Activated CD8-positive, alpha-beta T cell treated with anti-CD3 and anti-CD28 coated beads for 36 hours (primary cell): ENCODE results near the gene AHRR. TPM values are rescaled to one million over a fixed set of nuclear protein-coding genes. Genes with fewer than 3 reads are reported as not detected.

Experiments
- ATAC-seq: fragments of 200-7000 bp; cut with Tn5 transposase; one replicate; pipeline ENCODE4 v1.10.0; 2021; ENCODE audit warnings: mild to moderate bottlenecking, moderate library complexity
- CTCF ChIA-PET: fragments of 350-600 bp; sonication (Branson Sonifier 250); formaldehyde crosslinking; loops from one replicate; lab custom pipeline; 2021; ENCODE audit warnings: antibody characterized with exemption; lab: Charles Lee
- POLR2A ChIA-PET: fragments of 350-600 bp; sonication (Branson Sonifier 250); formaldehyde crosslinking; loops from one replicate; lab custom pipeline; 2021; ENCODE audit warnings: antibody characterized with exemption; lab: Charles Lee
- DNase-seq: peaks from one replicate; pipeline ENCODE4 v3.0.0-alpha.2; 2020
- H3K27ac Mint-ChIP-seq: one replicate; pipeline ENCODE4 v1.8.0; 2021; ENCODE audit warnings: mild to moderate bottlenecking, mixed read lengths
- H3K27me3 Mint-ChIP-seq: one replicate; pipeline ENCODE4 v1.8.0; 2021; ENCODE audit warnings: mixed read lengths
- H3K36me3 Mint-ChIP-seq: one replicate; pipeline ENCODE4 v1.8.0; 2021; ENCODE audit warnings: low read depth, mixed read lengths
- H3K4me1 Mint-ChIP-seq: one replicate; pipeline ENCODE4 v1.8.0; 2021; ENCODE audit warnings: low read depth, mixed read lengths
- H3K4me3 Mint-ChIP-seq: one replicate; pipeline ENCODE4 v1.8.0; 2021; ENCODE audit warnings: mild to moderate bottlenecking, moderate library complexity, mixed read lengths
- H3K9me3 Mint-ChIP-seq: one replicate; pipeline ENCODE4 v1.8.0; 2021; ENCODE audit warnings: mixed read lengths
- intact Hi-C: fragments of 100-400 bp; cut with micrococcal nuclease; formaldehyde crosslinking; loops from one replicate; pipeline ENCODE4 v1.10.0; 2022
- total RNA-seq, 2 experiments: library from RNA; stranded (reverse); gene quantifications; one replicate each; pipeline ENCODE4 v1.2.3, GENCODE V29; 2021
- TF ChIP-seq, protein P1 (sequence below): fragments of 200-600 bp; IDR thresholded peaks from one replicate; pipeline ENCODE4 v1.8.0; 2022; ENCODE audit warnings: antibody characterized with exemption, mild to moderate bottlenecking

AHRR gene
- total RNA-seq, 2 experiments from 2014 or later = 26.3 to 27.9 TPM

DNA sequence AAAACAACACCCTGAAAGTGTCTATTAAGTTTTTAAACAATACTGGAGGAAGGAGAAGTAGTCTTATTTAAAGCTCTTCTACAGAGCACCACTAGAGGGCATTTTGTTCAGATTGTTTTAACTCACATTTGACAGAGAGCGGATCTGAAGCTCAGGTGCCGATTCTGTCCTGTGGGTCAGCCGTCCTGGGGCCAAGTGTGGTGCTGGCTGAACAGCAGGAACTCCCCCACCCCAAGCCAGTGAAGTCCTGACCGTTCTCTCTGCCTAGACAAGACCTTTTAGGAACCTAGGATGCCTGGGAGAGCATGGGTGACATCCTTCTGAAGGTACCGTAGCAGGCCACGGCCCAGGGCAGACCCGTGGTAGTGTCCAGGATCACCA is 125.4 kb downstream of the AHRR start:
- Mint-ChIP-seq H3K27me3 (no peaks in the 10 kb centered on the region), H3K27ac (peak overlapping the region; percentile 55), H3K4me3 (no peak overlapping the region), H3K36me3 (peaks cover 62% of the 10 kb centered on the region), H3K9me3 (peaks cover 13% of the 10 kb centered on the region), H3K4me1 (peaks cover 40% of the 10 kb centered on the region)
- intact Hi-C loops = no loop called here
- ChIA-PET POLR2A (interaction anchor here (0.7 to 4.6 kb wide), 5 partner anchors 11 to 207 kb away, joined by 3 to 20 read pairs (median 4); no protein-coding TSS in a partner anchor), CTCF (interaction anchor here (0.6 to 3.7 kb wide), 23 partner anchors 10 to 258 kb away, joined by 3 to 28 read pairs (median 4); partner anchors contain the start of gene CEP72)
- DNase-seq (no peak), ATAC-seq (peak; percentile 47)
- TF ChIP-seq, protein P1, sequence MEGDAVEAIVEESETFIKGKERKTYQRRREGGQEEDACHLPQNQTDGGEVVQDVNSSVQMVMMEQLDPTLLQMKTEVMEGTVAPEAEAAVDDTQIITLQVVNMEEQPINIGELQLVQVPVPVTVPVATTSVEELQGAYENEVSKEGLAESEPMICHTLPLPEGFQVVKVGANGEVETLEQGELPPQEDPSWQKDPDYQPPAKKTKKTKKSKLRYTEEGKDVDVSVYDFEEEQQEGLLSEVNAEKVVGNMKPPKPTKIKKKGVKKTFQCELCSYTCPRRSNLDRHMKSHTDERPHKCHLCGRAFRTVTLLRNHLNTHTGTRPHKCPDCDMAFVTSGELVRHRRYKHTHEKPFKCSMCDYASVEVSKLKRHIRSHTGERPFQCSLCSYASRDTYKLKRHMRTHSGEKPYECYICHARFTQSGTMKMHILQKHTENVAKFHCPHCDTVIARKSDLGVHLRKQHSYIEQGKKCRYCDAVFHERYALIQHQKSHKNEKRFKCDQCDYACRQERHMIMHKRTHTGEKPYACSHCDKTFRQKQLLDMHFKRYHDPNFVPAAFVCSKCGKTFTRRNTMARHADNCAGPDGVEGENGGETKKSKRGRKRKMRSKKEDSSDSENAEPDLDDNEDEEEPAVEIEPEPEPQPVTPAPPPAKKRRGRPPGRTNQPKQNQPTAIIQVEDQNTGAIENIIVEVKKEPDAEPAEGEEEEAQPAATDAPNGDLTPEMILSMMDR = peak; percentile 80

DNA sequence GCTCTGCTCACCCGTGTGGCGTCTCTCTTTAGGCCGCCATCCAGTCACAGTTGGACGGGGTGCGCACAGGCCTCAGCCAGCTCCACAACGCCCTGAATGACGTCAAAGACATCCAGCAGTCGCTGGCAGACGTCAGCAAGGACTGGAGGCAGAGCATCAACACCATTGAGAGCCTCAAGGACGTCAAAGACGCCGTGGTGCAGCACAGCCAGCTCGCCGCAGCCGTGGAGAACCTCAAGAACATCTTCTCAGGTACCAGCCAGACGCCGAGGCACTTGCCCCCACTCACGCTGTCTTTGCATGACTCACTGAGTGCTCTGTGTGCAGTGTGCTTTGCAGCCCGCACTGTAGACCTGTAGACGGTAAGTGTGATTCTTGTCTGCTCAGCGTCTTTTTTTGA is 126.0 kb downstream of the AHRR start:
- no peak overlapping the region for H3K27ac Mint-ChIP-seq
- ChIA-PET CTCF (interaction anchor here (0.6 to 3.7 kb wide), 17 partner anchors 9 to 228 kb away, joined by 3 to 28 read pairs (median 4); partner anchors contain the start of gene CEP72), POLR2A (interaction anchor here (0.6 to 1.3 kb wide), 6 partner anchors 24 to 446 kb away, joined by 3 to 4 read pairs (median 3); no protein-coding TSS in a partner anchor)
- ATAC-seq = no peak
- H3K4me1 Mint-ChIP-seq = peaks cover 41% of the 10 kb centered on the region
- no peak for DNase-seq
- peaks cover 65% of the 10 kb centered on the region for H3K36me3 Mint-ChIP-seq
- intact Hi-C loops = no loop called here
- TF ChIP-seq, protein P1 = no peak
- no peaks in the 10 kb centered on the region for H3K27me3 Mint-ChIP-seq
- no peak overlapping the region for H3K4me3 Mint-ChIP-seq
- peaks cover 19% of the 10 kb centered on the region for H3K9me3 Mint-ChIP-seq

DNA sequence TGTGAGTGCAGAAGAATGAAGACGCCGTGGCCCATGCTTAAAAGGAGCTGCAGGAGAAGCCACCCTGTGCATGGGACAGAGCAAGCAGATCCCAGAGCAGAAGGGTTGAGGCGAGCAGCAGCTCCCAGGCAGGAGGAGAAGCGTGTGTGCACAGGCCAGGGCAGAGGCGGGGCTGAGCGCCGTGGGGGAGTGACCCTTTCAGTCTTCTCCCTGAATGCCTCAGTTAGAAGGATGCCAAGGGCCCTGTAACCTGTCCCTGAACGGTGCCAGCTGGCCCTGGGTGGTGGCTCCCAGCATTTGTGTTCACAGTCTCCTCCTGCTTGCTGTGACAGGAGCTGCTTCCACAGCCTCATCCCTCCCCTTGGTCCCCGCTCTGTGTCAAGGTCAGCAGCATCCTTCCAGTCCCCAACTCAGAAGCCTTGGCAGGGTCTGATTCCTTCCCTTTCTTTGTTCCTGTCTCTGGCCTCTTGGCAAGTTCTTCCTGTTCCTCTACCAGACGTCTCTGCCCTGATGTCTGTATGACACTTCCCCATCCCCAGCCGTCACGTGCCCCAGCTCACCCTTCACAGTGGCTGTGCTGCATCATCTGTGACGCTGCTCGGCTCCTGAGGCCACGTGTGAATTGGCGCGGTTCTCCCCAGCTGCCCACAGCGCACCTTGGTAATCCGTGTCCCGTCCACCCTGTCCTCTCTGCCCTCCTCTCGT is 126.7 kb downstream of the AHRR start:
- H3K27ac Mint-ChIP-seq = no peak overlapping the region
- no peak overlapping the region for H3K4me3 Mint-ChIP-seq
- POLR2A ChIA-PET = interaction anchor here (0.6 to 1.0 kb wide), 4 partner anchors 24 to 445 kb away, joined by 3 read pairs; no protein-coding TSS in a partner anchor
- no peak for ATAC-seq
- peaks cover 70% of the 10 kb centered on the region for H3K36me3 Mint-ChIP-seq
- DNase-seq = no peak
- CTCF ChIA-PET = interaction anchor here (1.0 to 1.2 kb wide), 4 partner anchors 10 to 38 kb away, joined by 3 to 4 read pairs (median 4); no protein-coding TSS in a partner anchor
- H3K27me3 Mint-ChIP-seq = no peaks in the 10 kb centered on the region
- peaks cover 48% of the 10 kb centered on the region for H3K4me1 Mint-ChIP-seq
- intact Hi-C loops = no loop called here
- H3K9me3 Mint-ChIP-seq = peaks cover 22% of the 10 kb centered on the region
- TF ChIP-seq, protein P1 = no peak

DNA sequence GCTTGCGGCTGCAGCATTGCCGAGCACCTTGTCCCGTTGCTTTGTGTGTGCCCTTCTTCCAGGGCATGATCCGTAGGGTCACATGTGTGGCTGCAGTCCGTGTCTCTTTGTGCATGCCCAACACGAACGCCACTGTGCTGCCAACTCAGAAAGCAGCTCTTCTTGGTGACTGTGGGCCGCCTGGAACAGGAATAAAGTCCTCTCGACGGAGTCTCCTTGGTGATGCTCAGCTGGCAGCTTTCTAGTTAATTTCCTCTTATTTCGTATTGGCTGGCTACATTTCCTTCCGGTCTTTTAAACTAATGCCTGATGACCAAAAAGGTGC is 127.2 kb downstream of the AHRR start:
- peaks cover 50% of the 10 kb centered on the region for H3K4me1 Mint-ChIP-seq

More for the DNA sequence above, 127.2 kb downstream of the AHRR start:
- H3K9me3 Mint-ChIP-seq = peaks cover 22% of the 10 kb centered on the region
- H3K27me3 Mint-ChIP-seq = no peaks in the 10 kb centered on the region
- peaks cover 75% of the 10 kb centered on the region for H3K36me3 Mint-ChIP-seq
- TF ChIP-seq, protein P1 = no peak
- intact Hi-C loops = no loop called here
- H3K27ac Mint-ChIP-seq = no peak overlapping the region
- no peak for DNase-seq
- ATAC-seq = no peak
- ChIA-PET POLR2A (interaction anchor here (1.0 kb wide), 1 partner anchor 23 kb away, joined by 3 read pairs; no protein-coding TSS in a partner anchor), CTCF (interaction anchor here (1.2 kb wide), 1 partner anchor 25 kb away, joined by 4 read pairs; no protein-coding TSS in a partner anchor)
- no peak overlapping the region for H3K4me3 Mint-ChIP-seq
